GM19468 (cell line): Measurements from ENCODE around the gene LYSET.
A peak's percentile ranks its signal among the peaks of the same experiment; 100 is the strongest.
"Not testable (repeated sequence)": the region's sequence is repeated elsewhere in the genome, so short reads cannot be mapped to it uniquely, and the experiment has no call there.

Experiments
- ATAC-seq: cut with Tn5 transposase; IDR thresholded peaks from one replicate; pipeline ENCODE4 v1.9.1; 2021; ENCODE audit warnings: mild to moderate bottlenecking, moderate library complexity, moderate number of reproducible peaks; ENCODE audit not compliant: unreplicated experiment; ENCODE audit errors: extremely low read depth

LYSET gene, protein sequence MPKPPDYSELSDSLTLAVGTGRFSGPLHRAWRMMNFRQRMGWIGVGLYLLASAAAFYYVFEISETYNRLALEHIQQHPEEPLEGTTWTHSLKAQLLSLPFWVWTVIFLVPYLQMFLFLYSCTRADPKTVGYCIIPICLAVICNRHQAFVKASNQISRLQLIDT

GRCh38 chr14:93184391-93185348 is at the start of gene LYSET, which contains the start of gene MOAP1:
LYSET (plus strand) TSS chr14:93185317; CDS start chr14:93185406, 89 bp downstream.
MOAP1 (minus strand) TSS chr14:93184897; CDS start chr14:93184242, 655 bp downstream.
- ATAC-seq, result peak; percentile 84

GRCh38 chr14:93135399-93135798 is 49.7 kb upstream of the LYSET start:
- no peak for ATAC-seq

- ATAC-seq, result no peak
These were observed 49.1 kb upstream of the LYSET start for GRCh38 chr14:93136009-93136408.

DNA sequence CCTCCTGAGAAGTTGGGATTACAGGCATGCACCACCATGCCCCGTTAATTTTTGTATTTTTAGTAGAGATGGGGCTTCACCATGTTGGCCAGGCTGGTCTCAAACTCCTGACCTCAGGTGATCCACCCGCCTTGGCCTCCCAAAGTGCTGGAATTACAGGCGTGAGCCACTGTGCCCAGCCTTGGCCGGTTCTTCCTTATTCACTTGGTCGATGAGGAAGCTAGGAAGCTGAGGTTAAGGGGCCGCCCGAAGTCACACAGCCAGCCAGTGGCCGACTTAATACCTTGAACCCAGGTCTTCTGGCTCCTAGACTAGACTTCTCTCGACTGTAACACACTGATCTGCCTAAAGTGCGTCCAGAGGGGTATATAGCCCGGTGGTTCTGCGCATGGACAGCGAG is 48.6 kb upstream of the LYSET start:
- not testable (repeated sequence) for ATAC-seq

DNA sequence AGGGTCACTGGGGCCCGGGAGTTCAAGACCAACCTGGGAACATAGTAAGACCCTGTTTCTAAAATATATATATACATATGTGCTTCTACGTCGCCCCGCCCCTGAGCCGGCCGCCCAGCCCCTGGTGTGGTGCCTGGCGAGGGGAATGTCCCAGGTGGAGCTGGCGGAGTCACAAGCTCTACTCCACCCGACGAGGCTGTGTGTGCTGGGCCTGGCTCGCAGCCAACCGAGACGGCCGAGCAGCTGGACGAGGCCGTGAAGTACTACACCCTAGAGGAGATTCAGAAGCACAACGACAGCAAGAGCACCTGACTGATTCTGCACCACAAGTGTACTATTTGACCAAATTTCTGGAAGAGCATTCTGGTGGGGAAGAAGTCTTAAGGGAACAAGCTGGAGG is 47.3 kb upstream of the LYSET start:
- no peak for ATAC-seq

GRCh38 chr14:93142854-93143652 is 42.1 kb upstream of the LYSET start:
- no peak for ATAC-seq

DNA sequence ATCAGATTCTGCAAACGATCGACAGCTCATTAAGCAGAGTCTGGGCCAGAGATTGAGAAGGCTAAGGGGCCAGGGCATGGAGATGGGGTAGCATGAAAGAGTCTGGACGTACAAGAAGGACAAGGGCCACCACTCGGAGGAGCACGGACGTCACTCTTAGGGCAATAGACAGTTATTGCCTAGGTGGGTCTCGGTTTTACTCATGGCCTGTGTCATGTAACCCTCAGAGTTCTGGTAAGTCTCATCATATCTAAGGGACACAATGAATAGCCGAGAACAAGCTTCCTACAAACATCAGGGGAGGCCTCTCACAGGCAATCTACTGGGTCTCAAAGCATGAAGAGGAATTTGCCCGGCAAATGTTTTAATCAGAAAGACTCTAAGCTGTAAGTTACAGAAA is 39.0 kb upstream of the LYSET start:
- ATAC-seq, result no peak

DNA sequence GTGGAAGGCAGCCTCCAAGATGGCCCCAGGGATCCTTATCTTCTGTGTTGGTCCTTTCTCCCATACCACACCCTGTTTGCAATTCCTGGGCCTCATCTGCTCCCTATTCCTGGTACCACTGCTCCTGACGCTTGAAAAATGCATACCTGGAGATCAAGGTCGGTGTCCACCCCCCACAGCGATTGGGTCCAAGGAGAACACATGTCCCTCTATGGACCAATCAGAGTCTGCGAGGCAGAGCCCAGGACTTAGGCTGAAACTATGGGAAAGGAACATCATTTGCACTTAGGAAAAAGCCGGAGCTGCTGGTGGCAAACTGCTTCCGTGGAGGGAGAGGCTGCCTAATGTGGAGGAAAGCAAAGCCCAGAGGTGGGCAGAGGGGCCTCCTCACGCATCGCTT is 36.1 kb upstream of the LYSET start:
- no peak for ATAC-seq

- ATAC-seq, result no peak
These were observed 34.6 kb upstream of the LYSET start for GRCh38 chr14:93150227-93151208.

DNA sequence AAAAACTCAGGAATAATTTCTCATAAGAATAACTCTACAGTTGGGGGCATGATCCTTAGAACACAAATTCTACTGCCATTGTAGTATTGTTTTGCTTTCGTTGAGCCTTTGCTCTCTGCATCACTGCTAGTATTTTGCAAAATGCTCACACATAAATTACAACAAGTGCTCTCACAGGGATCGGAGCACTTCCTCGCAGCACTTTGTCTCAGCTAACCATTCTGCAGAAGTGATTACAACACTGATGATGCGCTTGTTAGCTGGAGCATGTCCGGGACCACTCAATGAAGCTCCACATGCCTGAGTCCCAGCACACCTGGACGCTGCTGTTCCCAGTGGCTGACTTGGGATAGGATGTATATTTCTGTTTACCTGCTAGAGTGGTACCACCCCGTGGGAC is 32.0 kb upstream of the LYSET start:
- no peak for ATAC-seq

GRCh38 chr14:93155667-93156066 is 29.4 kb upstream of the LYSET start:
- no peak for ATAC-seq

DNA sequence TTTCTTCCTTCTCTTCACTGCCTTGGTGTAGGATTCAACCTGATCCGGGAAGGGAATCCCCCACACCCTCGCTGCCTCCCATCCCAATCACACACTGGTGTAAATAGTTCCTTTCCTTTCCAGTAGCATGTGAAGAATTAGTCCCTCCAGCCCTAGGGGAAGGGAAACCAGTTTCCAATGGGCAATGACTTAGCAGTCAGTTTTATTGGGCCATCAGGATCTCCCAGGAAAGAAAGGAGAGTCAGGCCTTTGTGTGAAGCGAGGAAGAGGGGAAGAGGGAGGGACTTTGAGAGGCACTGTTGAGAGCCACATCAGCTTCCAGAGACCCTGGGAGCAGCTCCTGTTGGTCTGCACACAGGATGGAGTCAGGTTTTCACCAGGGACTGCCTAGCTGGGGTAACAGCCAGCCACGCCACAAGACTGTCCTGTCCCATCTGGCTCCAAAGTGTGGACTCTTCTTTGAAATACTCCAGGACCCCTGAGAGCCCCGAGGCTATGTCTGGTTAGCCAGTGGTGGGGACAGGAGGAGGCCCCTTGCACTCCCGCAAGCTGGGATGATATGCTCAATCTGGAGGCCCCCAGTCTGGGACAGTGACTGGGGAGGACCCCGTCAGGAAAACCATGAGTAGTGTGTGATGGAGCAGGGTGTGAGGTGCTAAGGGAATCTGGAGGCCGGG is 28.3 kb upstream of the LYSET start:
- ATAC-seq, result no peak

GRCh38 chr14:93158349-93158748 is 26.8 kb upstream of the LYSET start:
- ATAC-seq, result not testable (repeated sequence)

- not testable (repeated sequence) for ATAC-seq
These were observed 25.3 kb upstream of the LYSET start for GRCh38 chr14:93159625-93160352.

- ATAC-seq, result no peak
These were observed 24.7 kb upstream of the LYSET start for GRCh38 chr14:93160353-93160801.

DNA sequence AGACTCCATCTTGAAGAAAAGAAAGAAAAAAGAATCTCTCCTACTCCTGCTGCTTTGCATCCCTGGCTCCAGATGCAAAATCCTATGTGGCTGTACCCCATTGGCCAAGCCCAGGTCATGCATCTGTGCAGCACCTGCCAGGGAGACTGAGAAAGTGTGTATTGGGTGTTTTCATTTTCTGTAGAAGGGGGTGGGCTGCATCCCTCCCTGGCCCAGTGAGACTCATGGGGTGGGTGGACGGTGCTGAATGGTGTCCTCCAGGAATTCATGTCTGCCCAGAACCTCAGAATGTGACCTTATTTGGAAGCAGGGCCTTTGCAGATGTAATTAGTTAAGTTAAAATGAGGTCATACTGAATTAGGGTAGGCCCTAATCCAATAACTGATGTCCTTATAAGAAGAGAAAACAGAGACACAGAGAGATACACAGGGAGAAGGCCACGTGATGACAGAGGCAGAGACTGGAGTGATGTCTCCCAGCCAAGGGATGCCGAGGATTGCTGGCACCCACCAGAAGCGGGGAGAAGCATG is 23.6 kb upstream of the LYSET start:
- no peak for ATAC-seq

DNA sequence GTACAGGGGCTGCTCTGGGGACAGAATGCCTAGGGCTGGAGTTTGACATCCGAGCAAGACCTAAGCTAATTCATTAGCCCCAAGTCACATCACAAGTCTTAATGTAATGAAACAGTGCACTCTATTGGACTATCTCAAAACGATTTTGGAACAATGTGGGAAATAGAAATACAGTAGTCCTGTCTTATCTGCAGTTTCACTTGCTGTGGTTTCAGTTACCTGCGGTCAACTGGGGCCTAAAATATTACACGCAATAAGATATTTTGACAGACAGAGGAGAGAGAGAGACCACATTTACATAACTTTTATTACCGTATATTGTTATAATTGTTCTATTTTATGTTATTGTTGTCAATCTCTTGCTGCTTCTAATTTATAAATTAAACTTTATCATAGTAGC is 21.6 kb upstream of the LYSET start:
- ATAC-seq, result peak; percentile 50
